ENCODE results near the gene ZBTB34. TPM values are rescaled to one million over a fixed set of nuclear protein-coding genes. Genes with fewer than 3 reads are reported as not detected.
A peak's percentile ranks its signal among the peaks of the same experiment; 100 is the strongest.
"Not testable (repeated sequence)": the region's sequence is repeated elsewhere in the genome, so short reads cannot be mapped to it uniquely, and the experiment has no call there.

The ZBTB34 gene, protein sequence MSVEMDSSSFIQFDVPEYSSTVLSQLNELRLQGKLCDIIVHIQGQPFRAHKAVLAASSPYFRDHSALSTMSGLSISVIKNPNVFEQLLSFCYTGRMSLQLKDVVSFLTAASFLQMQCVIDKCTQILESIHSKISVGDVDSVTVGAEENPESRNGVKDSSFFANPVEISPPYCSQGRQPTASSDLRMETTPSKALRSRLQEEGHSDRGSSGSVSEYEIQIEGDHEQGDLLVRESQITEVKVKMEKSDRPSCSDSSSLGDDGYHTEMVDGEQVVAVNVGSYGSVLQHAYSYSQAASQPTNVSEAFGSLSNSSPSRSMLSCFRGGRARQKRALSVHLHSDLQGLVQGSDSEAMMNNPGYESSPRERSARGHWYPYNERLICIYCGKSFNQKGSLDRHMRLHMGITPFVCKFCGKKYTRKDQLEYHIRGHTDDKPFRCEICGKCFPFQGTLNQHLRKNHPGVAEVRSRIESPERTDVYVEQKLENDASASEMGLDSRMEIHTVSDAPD
- total RNA-seq: 10 to 100 TPM; 12.0 to 13.8 (median 13.1) TPM

- peak in 2 of 3 donors; percentile 92 to 97 for TF ChIP-seq CTCF (IDR thresholded peaks at IDR 0.05)
- no peak for TF ChIP-seq POLR2A (IDR thresholded peaks at IDR 0.05)
- H3K4me3 ChIP-seq (ENCODE audit: low read depth, poor library complexity, severe bottlenecking): peak within 1 kb of the TSS; percentile 53
- 3 to 4% methylated on average over 5 to 11 of the region's 67 CpGs for WGBS, 2 donors
- intact Hi-C loops (cut with DNase I; ENCODE audit: low total_unique reads): no loop called here
- DNase-seq (ENCODE audit: low spot score in 2 of 2): peak; percentile 38 to 93
Measured at GRCh38 chr9:126860077-126860756, at the start of gene ZBTB34. Gene ZBTB34 (plus strand): TSS chr9:126860639. CDS start chr9:126879400, 18,761 bp downstream.

DNA sequence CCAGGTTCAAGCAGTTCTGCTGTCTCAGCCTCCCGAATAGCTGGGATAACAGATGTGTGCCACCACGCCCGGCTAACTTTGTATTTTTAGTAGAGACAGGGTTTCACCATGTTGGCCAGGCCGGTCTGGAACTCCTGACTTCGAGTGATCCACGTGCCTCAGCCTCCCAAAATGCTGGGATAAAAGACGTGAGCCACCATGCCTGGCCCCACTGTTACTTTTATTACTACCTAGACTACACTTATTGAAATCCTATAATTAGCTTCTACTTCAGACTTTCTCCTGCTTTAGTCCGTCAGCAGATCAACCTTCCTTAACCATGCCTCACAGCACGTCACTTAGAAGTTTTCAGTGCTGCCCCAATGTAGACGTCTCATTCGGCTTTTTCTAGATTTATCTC, 47.4 kb upstream of the ZBTB34 start:
- H3K4me3 ChIP-seq (ENCODE audit: low read depth, poor library complexity, severe bottlenecking): no peak overlapping the region
- WGBS, 2 donors: 95 to 96% methylated on average over 11 of the region's 11 CpGs
- TF ChIP-seq POLR2A (IDR thresholded peaks at IDR 0.05) (no peak), CTCF (IDR thresholded peaks at IDR 0.05) (no peak)
- DNase-seq (ENCODE audit: low spot score in 2 of 2): no peak
- intact Hi-C loops (cut with DNase I; ENCODE audit: low total_unique reads): no loop called here

GRCh38 chr9:126814091-126814490, 46.3 kb upstream of the ZBTB34 start:
- no peak overlapping the region for H3K4me3 ChIP-seq (ENCODE audit: low read depth, poor library complexity, severe bottlenecking)
- no peak for DNase-seq (ENCODE audit: low spot score in 2 of 2)
- TF ChIP-seq POLR2A (IDR thresholded peaks at IDR 0.05) (no peak), CTCF (IDR thresholded peaks at IDR 0.05) (no peak)
- intact Hi-C loops (cut with DNase I; ENCODE audit: low total_unique reads): no loop called here

GRCh38 chr9:126817615-126818014, 42.8 kb upstream of the ZBTB34 start:
- intact Hi-C loops (cut with DNase I; ENCODE audit: low total_unique reads); H3K4me3 ChIP-seq (ENCODE audit: low read depth, poor library complexity, severe bottlenecking); DNase-seq (ENCODE audit: low spot score in 2 of 2): not testable (repeated sequence)
- 98% methylated on average over 7 of the region's 7 CpGs for WGBS, 2 donors

DNA sequence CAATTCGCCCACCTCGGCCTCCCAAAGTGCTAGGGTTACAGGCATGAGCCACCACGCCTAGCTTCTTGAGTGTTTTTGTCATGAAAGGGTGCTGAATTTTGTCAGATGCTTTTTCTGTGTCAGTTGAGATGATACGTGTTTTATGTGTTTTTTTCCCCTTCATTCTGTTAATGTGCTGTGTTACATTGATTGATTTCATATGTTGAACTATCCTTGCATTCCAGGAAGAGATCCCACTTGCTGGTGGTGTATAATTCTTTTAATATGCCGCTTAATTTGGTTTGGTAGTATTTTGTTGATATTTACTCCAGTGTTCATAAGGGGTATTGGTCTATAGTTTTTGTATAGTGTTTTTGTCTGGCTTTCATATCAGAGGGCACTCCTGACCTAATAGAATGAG, 42.0 kb upstream of the ZBTB34 start:
- DNase-seq (ENCODE audit: low spot score in 2 of 2): no peak
- no peak overlapping the region for H3K4me3 ChIP-seq (ENCODE audit: low read depth, poor library complexity, severe bottlenecking)
- intact Hi-C loops (cut with DNase I; ENCODE audit: low total_unique reads): no loop called here
- TF ChIP-seq CTCF (IDR thresholded peaks at IDR 0.05) (no peak), POLR2A (IDR thresholded peaks at IDR 0.05) (no peak)
- WGBS, 2 donors: 97 to 99% methylated on average over 5 of the region's 5 CpGs

- 94 to 97% methylated on average over 1 of the region's 1 CpG for WGBS, 2 donors
- no peak overlapping the region for H3K4me3 ChIP-seq (ENCODE audit: low read depth, poor library complexity, severe bottlenecking)
- no peak for DNase-seq (ENCODE audit: low spot score in 2 of 2)
- TF ChIP-seq CTCF (IDR thresholded peaks at IDR 0.05) (no peak), POLR2A (IDR thresholded peaks at IDR 0.05) (no peak)
- intact Hi-C loops (cut with DNase I; ENCODE audit: low total_unique reads): no loop called here
Measured at GRCh38 chr9:126819482-126819881, 41.0 kb upstream of the ZBTB34 start.
